Amniotic epithelial cell (primary cell): ENCODE measurements around the gene NEURL2.
"Not testable (repeated sequence)": the region's sequence is repeated elsewhere in the genome, so short reads cannot be mapped to it uniquely, and the experiment has no call there.

Experiments used
- DNase-seq: peaks from one replicate; pipeline ENCODE4 v3.0.0-alpha.2; 2010; ENCODE audit warnings: low read depth

Gene NEURL2

GRCh38 chr20:45890985-45891983, at the start of gene NEURL2, which contains the start of gene CTSA:
TSS of gene NEURL2 (minus strand) at chr20:45891208. CDS start at chr20:45890991, 217 bp downstream.
TSS of gene CTSA (plus strand) at chr20:45891335. CDS start at chr20:45891569, 234 bp downstream.
- DNase-seq: peak; percentile 89

GRCh38 chr20:45940469-45940868, 49.5 kb upstream of the NEURL2 start:
- no peak for DNase-seq

- peak; percentile 25 for DNase-seq
Observed at GRCh38 chr20:45940053-45940452, 49.0 kb upstream of the NEURL2 start.

GRCh38 chr20:45938727-45939438, 47.9 kb upstream of the NEURL2 start:
- DNase-seq: no peak

- DNase-seq: peak; percentile 86
Observed at GRCh38 chr20:45937765-45938164, 46.8 kb upstream of the NEURL2 start.

GRCh38 chr20:45935416-45936046, 44.5 kb upstream of the NEURL2 start:
- no peak for DNase-seq

GRCh38 chr20:45934586-45935415, 43.8 kb upstream of the NEURL2 start, which contains the start of gene PCIF1:
TSS of gene PCIF1 (plus strand) at chr20:45934683. CDS start at chr20:45939000, 4,317 bp downstream.
- DNase-seq: peak; percentile 99

- no peak for DNase-seq
Observed at GRCh38 chr20:45934046-45934585, 43.1 kb upstream of the NEURL2 start.

GRCh38 chr20:45933266-45934045, 42.4 kb upstream of the NEURL2 start:
- peak; percentile 80 for DNase-seq

GRCh38 chr20:45931680-45932079, 40.7 kb upstream of the NEURL2 start:
- not testable (repeated sequence) for DNase-seq

GRCh38 chr20:45927071-45927878, 36.3 kb upstream of the NEURL2 start:
- no peak for DNase-seq

- DNase-seq: no peak
Observed at GRCh38 chr20:45926731-45927070, 35.7 kb upstream of the NEURL2 start.

GRCh38 chr20:45925821-45926506, 35.0 kb upstream of the NEURL2 start:
- no peak for DNase-seq

GRCh38 chr20:45924391-45925261, 33.6 kb upstream of the NEURL2 start:
- peak; percentile 77 for DNase-seq

GRCh38 chr20:45921337-45922189, 30.6 kb upstream of the NEURL2 start:
- DNase-seq: no peak

GRCh38 chr20:45920462-45921336, 29.7 kb upstream of the NEURL2 start:
- DNase-seq: peak; percentile 70
